Cardiac fibroblast (primary cell): ENCODE measurements around the gene STAT1.

Experiments used
- DNase-seq, 2 donors: peaks; one replicate each; pipeline versions ENCODE4 v3.0.0 to v3.0.0-alpha.2; 2010; ENCODE audit warnings: low read depth in 2 of 2
- H3K4me3 ChIP-seq, 2 donors: replicated peaks in 1 of 2; 1 replicate in 1 of 2; 2 replicates in 1 of 2; pipeline ENCODE4 v1.5.1; 2011; ENCODE audit warnings: low read depth in 2 of 2, low read length in 2 of 2, mild to moderate bottlenecking in 2 of 2, moderate library complexity in 1 of 2
- TF ChIP-seq, protein P1 (sequence below): IDR thresholded peaks from one replicate; pipeline ENCODE4 v1.5.1; 2011; ENCODE audit warnings: low read depth, mild to moderate bottlenecking, low read length, inconsistent platforms

Gene STAT1

GRCh38 chr2:191025135-191025534 is 11.2 kb upstream of the STAT1 start:
- no peak for DNase-seq
- no peak overlapping the region for H3K4me3 ChIP-seq
- TF ChIP-seq, protein P1, sequence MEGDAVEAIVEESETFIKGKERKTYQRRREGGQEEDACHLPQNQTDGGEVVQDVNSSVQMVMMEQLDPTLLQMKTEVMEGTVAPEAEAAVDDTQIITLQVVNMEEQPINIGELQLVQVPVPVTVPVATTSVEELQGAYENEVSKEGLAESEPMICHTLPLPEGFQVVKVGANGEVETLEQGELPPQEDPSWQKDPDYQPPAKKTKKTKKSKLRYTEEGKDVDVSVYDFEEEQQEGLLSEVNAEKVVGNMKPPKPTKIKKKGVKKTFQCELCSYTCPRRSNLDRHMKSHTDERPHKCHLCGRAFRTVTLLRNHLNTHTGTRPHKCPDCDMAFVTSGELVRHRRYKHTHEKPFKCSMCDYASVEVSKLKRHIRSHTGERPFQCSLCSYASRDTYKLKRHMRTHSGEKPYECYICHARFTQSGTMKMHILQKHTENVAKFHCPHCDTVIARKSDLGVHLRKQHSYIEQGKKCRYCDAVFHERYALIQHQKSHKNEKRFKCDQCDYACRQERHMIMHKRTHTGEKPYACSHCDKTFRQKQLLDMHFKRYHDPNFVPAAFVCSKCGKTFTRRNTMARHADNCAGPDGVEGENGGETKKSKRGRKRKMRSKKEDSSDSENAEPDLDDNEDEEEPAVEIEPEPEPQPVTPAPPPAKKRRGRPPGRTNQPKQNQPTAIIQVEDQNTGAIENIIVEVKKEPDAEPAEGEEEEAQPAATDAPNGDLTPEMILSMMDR = no peak

- H3K4me3 ChIP-seq = no peak overlapping the region
- no peak for DNase-seq
- TF ChIP-seq, protein P1 = no peak
Observed at GRCh38 chr2:191023235-191023679, 9.3 kb upstream of the STAT1 start.

DNA sequence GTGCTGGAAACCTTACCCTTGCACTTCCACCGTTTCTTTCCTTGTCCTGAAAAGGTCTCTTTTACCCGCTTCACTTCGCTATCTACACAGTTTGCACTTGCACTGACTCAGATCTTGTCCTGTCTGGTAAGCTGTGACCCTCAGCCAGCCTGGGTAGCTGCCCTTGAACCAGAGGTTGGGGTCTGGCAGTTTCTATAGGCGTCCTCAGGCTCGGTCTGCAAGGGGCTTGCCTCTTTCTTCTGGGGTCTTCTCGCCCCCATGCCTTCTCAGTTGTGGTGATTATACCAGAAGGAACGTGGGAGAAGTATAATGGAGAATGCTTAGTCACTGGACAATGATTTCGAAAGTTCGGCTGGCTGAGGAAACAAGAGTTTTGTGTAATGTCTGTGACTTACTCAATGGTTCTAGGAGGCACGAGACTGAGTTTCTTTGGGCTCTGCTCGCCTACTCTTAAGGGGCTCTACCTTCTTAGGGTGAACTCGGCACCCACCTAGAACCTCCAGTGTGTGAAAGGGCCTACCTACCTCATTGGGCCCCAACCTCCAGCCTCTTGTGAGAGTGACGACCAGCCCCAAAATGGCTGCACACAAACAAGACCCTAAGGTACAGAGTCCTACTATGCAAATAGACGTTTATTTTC is 6.9 kb upstream of the STAT1 start:
- peak; percentile 87 to 96 for DNase-seq
- TF ChIP-seq, protein P1 = no peak
- peak overlapping the region; percentile 71 to 84 for H3K4me3 ChIP-seq

GRCh38 chr2:191020221-191020741 is 6.3 kb upstream of the STAT1 start:
- H3K4me3 ChIP-seq = peak overlapping the region; percentile 71 to 84
- peak; percentile 98 for DNase-seq
- TF ChIP-seq, protein P1 = no peak

DNA sequence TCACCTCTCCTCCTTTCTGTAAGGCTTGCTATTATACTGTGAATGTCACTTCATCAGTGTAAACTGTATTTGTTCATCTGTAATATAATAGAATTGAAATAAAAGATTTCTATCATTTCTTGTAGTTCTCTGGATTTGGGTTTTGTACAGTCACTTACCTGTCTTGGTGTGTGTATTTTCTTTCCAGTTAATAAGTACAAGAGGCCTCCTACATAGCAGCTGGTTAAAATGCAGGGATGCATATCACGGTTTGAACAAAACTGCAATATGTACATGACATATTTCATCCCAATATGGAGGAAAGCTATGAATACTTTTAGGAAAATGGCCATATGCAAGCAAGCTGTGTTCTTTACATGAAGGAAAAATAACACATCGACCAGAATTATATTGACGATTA is 5.4 kb upstream of the STAT1 start:
- H3K4me3 ChIP-seq = no peak overlapping the region
- TF ChIP-seq, protein P1 = no peak
- no peak for DNase-seq

DNA sequence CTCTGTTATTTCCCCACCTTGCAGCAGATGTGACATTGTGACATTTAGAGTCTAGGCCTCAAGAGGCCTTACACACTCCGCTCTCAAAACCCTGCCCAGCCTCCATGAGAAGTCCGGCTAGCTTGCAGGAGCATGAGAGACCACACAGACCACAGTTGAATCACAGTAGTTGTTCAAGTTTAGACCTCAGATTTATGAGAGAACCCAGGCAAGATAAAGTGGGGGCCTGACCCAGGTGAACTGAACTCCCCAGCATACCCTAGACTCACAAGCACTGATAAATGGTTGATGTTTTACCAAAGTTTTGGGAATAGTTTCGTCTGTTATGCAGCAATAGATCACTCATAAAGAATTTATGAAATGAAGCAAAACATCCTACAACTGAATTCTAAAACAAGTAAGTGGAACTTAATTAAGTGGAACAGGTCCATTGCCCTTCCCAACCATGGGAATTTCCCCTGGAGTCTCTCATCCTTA is 4.7 kb upstream of the STAT1 start:
- TF ChIP-seq, protein P1 = no peak
- H3K4me3 ChIP-seq = no peak overlapping the region
- DNase-seq = no peak
